ENCODE results near the gene MEGF6. TPM values are rescaled to one million over a fixed set of nuclear protein-coding genes. Genes with fewer than 3 reads are reported as not detected.

The MEGF6 gene
- total and polyA plus RNA-seq, 8 donors = 40.6 to 108 (median 51.5) TPM

DNA sequence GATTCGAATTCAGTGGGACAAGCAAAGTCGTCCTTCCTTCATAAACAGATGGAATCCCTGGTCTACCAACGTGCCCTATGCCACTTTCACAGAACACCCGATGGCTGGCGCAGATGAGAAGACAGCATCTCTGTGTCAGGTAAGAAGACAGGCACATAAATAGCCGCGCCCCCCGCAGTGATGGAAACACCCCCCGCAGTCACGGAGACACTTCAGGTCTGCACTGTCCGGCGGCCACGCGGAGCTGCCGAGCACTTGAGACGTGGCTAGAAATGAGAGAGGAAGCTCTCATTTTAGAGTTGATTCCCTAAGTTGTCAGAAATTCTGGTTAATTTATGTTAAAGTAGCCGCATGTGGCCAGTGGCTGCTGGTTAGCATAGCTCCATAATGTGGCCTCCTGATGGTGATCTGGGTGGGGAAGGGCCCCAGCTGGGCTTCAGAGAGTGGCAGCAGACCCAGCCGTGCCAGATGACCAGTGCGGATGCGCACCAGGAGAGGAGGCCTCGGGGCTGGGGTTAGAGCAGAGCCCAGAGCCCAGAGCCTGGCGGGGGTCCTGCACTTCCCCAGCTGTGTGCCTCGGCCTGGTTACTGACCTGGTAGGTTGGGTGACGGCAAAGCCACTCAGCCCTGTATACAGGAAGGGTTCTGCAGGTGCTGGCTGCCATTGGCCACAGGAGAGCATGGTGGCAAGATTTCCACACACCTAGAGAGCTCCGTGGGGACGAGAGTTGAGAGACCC is 16.4 kb upstream of the MEGF6 start:
- TF ChIP-seq, protein P1, sequence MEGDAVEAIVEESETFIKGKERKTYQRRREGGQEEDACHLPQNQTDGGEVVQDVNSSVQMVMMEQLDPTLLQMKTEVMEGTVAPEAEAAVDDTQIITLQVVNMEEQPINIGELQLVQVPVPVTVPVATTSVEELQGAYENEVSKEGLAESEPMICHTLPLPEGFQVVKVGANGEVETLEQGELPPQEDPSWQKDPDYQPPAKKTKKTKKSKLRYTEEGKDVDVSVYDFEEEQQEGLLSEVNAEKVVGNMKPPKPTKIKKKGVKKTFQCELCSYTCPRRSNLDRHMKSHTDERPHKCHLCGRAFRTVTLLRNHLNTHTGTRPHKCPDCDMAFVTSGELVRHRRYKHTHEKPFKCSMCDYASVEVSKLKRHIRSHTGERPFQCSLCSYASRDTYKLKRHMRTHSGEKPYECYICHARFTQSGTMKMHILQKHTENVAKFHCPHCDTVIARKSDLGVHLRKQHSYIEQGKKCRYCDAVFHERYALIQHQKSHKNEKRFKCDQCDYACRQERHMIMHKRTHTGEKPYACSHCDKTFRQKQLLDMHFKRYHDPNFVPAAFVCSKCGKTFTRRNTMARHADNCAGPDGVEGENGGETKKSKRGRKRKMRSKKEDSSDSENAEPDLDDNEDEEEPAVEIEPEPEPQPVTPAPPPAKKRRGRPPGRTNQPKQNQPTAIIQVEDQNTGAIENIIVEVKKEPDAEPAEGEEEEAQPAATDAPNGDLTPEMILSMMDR (IDR thresholded peaks at IDR 0.05) = no peak
- Histone ChIP-seq H3K27me3 (no peaks in the 10 kb centered on the region), H3K4me1 (peaks cover 17 to 38% of the 10 kb centered on the region in 2 donors), H3K4me3 (no peak overlapping the region), H3K36me3 (peaks cover 0 to 61% of the 10 kb centered on the region in 2 donors), H3K9me3 (no peaks in the 10 kb centered on the region), H3K27ac (no peak overlapping the region)
- intact Hi-C loops (cut with DNase I) = loop anchor here in 1 of 2 donors (10.0 kb wide), 1 partner anchor 133 kb away; no protein-coding TSS in a partner anchor
- DNase-seq (peak in 1 of 4 donors; percentile 72), ATAC-seq (no peak)

DNA sequence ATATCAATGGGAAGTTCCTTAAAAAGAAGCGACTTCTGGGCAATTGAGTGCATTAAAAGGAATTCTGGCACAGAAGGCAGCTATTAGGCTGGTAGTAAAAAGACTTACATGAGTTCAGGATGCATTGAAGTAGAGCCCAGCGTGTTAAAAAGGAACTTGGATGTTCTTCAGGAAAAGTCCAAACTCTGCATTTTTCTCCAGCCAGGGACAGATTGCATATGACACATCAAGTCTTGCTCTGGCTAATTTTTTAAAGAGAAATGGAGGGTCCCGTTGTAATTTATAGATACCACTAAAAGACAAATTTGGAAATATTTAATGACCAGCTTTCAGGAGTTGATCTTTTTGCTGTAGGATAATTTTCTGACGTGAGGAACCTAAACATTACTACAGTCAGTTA is 14.7 kb upstream of the MEGF6 start:
- TF ChIP-seq, protein P1 (IDR thresholded peaks at IDR 0.05) = no peak
- Histone ChIP-seq H3K4me3 (peak overlapping the region; percentile 73 to 99), H3K36me3 (peaks cover 0 to 44% of the 10 kb centered on the region in 2 donors), H3K27me3 (no peaks in the 10 kb centered on the region), H3K9me3 (no peaks in the 10 kb centered on the region), H3K27ac (peak overlapping the region in 1 of 2 donors; percentile 78), H3K4me1 (peaks cover 17 to 43% of the 10 kb centered on the region in 2 donors)
- DNase-seq (no peak), ATAC-seq (no peak)
- intact Hi-C loops (cut with DNase I) = loop anchor here in 1 of 2 donors (10.0 kb wide), 1 partner anchor 131 kb away; no protein-coding TSS in a partner anchor

DNA sequence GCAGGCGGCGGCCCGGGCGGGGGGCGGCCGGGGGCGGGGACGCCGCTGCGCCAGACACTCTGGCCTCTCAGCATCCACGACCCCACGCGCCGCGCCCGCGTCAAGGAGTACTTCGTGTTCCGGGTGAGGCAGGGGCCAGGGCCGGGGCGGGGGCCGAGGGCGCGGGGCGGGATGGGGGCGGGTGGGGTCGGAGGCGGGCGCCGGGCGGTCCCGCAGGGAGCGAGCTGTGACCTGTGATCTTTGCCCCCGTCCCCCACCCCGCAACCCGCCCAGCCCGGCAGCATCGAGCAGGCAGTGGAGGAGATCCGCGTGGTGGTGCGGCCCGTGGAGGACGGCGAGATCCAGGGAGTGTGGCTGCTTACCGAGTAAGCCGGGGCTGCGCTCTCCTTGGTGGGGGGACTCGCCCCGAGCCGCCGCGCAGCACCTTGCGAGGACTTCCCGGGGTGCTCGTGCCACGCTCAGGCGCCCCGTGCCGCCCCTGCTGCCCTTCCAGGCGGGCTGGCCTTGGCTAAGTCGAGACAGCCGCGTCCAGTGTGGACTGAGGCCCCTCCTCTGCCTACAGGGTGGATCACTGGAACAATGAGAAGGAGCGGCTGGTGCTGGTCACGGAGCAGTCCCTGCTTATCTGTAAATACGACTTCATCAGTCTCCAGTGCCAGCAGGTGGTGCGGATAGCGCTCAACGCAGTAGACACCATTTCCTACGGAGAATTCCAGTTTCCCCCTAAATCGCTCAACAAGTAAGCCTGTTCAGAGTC is 14.0 kb upstream of the MEGF6 start:
- peak overlapping the region; percentile 73 to 99 for H3K4me3 ChIP-seq
- H3K36me3 ChIP-seq = peaks cover 0 to 37% of the 10 kb centered on the region in 2 donors
- peak in 1 of 4 donors; percentile 85 for DNase-seq
- peak; percentile 15 for ATAC-seq
- peaks cover 17 to 45% of the 10 kb centered on the region in 2 donors for H3K4me1 ChIP-seq
- no peaks in the 10 kb centered on the region for H3K9me3 ChIP-seq
- H3K27ac ChIP-seq = peak overlapping the region; percentile 78 to 80
- intact Hi-C loops (cut with DNase I) = loop anchor here in 1 of 2 donors (10.0 kb wide), 1 partner anchor 131 kb away; no protein-coding TSS in a partner anchor
- no peaks in the 10 kb centered on the region for H3K27me3 ChIP-seq
- TF ChIP-seq, protein P1 (IDR thresholded peaks at IDR 0.05) = no peak

DNA sequence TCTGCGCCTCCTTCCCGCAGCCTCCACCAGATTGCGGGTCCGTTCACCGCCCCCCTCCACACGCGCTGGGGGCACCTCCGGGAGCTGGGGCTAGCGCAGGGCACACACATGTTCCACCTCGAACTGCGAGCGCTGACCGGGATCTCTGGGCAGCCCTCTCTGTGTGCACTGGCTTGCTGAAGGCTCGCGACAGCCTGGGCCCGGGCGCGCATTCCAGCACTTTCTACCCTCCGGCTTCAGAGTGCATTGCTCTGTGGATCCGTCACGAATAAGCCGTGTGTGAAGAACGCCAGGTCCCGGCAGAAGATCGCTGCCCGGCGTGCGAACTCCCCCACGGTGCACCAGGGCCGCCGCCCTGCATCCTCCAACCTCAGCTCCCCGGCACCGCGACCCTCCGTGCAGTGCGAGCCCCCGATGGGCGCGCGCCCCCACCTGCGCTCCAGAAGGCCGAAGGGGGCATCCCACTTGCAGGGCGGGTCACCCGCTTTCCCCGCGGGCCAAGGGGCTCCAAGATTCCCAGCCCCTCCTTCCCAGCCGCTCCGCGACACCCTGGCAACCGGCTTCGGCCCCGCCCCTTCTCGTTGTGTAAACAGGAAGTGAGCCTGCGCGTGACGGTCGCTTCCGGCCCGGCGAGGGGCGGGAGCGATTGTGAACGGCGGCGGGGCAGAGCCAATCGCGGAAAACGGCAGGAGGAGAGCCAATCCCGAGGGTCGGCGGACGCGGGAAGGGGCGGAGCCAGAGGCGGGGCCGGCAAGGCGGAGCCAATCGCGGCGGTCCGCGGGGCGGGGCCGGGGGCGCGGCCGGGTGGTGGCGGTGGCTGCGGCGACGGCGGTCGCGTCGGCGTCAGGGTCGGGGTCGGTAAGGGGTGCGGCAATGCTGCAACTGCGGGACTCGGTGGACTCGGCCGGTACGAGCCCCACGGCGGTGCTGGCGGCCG is 13.2 kb upstream of the MEGF6 start, which contains the start of gene TPRG1L:
TPRG1L (plus strand) TSS at position 816 of the 937 bp plus-strand sequence; CDS start at position 874, 58 bp downstream.
- DNase-seq = peak; percentile 95 to 99 (median 98)
- peak; percentile 98 for ATAC-seq
- Histone ChIP-seq H3K9me3 (no peaks in the 10 kb centered on the region), H3K36me3 (peaks cover 0 to 28% of the 10 kb centered on the region in 2 donors), H3K4me3 (peak within 1 kb of the TSS; percentile 93 to 99), H3K27ac (peak within 1 kb of the TSS; percentile 78 to 80), H3K4me1 (peaks cover 17 to 39% of the 10 kb centered on the region in 2 donors), H3K27me3 (no peaks in the 10 kb centered on the region)
- TF ChIP-seq, protein P1 (IDR thresholded peaks at IDR 0.05) = no peak
- intact Hi-C loops (cut with DNase I) = loop anchor here in 1 of 2 donors (10.0 kb wide), 1 partner anchor 130 kb away; no protein-coding TSS in a partner anchor

Data from left lung (tissue), 10 donors.